Mammary epithelial cell (primary cell): ENCODE data around the gene ACYP2.

Experiments
- CTCF ChIP-seq, 2 donors: IDR thresholded peaks in 1 of 2; conservative IDR thresholded peaks in 1 of 2; 2 replicates each; pipeline ENCODE4 v1.5.1; 2011 to 2012; ENCODE audit warnings: inconsistent platforms in 2 of 2, low read length in 2 of 2, mild to moderate bottlenecking in 2 of 2, control low read depth in 1 of 2, low read depth in 1 of 2; ENCODE audit not compliant: insufficient read depth in 1 of 2; ENCODE audit errors: extremely low read depth in 1 of 2
- EZH2 ChIP-seq: IDR thresholded peaks from 2 replicates; pipeline ENCODE4 v1.6.1; 2012; ENCODE audit warnings: low read length, inconsistent platforms, borderline replicate concordance

GRCh38 chr2:54318821-54319220 is 203.4 kb downstream of the ACYP2 start:
- TF ChIP-seq CTCF (conservative IDR thresholded peaks at IDR 0.05 in 1 of 2, IDR thresholded peaks at IDR 0.05 in 1 of 2; ENCODE audit: extremely low read depth in 1 of 2, insufficient read depth in 1 of 2, low read depth in 1 of 2, low read length in 2 of 2) (no peak), EZH2 (no peak)
